Natural killer cell (primary cell): Measurements from ENCODE around the gene LAMTOR1. TPM values are rescaled to one million over a fixed set of nuclear protein-coding genes. Genes with fewer than 3 reads are reported as not detected.

Source experiments
- ATAC-seq, 3 donors: fragments of 150-1000 bp in 2 of 3; fragments of 200-7000 bp in 1 of 3; cut with Tn5 transposase; 1 replicate in 1 of 3; 2 replicates in 2 of 3; pipeline ENCODE4 v1.10.0; 2021; ENCODE audit warnings: mild to moderate bottlenecking in 2 of 3, moderate library complexity in 2 of 3
- DNase-seq, 2 donors: peaks; one replicate each; pipeline versions ENCODE4 v3.0.0 to v3.0.0-alpha.2; 2013 to 2021; ENCODE audit warnings: mixed read lengths in 1 of 2
- H3K27ac ChIP-seq: one replicate; pipeline ENCODE4 v1.5.1; 2013; ENCODE audit warnings: mild to moderate bottlenecking, low read length
- H3K27me3 ChIP-seq: one replicate; pipeline ENCODE4 v1.6.1; 2013; ENCODE audit warnings: low read length; ENCODE audit not compliant: control insufficient read depth, insufficient read depth
- H3K36me3 ChIP-seq: one replicate; pipeline ENCODE4 v1.6.1; 2013; ENCODE audit warnings: low read length; ENCODE audit not compliant: control insufficient read depth, insufficient read depth
- H3K4me1 ChIP-seq: one replicate; pipeline ENCODE4 v1.6.1; 2013; ENCODE audit warnings: low read length; ENCODE audit not compliant: control insufficient read depth, insufficient read depth
- H3K4me3 ChIP-seq: one replicate; pipeline ENCODE4 v1.5.1; 2013; ENCODE audit warnings: low read length
- H3K9me3 ChIP-seq: one replicate; pipeline ENCODE4 v1.6.1; 2013; ENCODE audit warnings: low read length; ENCODE audit not compliant: control insufficient read depth, insufficient read depth
- H3K27ac Mint-ChIP-seq, 2 donors: one replicate each; pipeline ENCODE4 v1.8.0; 2022; ENCODE audit warnings: mild to moderate bottlenecking in 2 of 2, mixed read lengths in 2 of 2, moderate library complexity in 1 of 2
- H3K27me3 Mint-ChIP-seq, 2 donors: one replicate each; pipeline ENCODE4 v1.8.0; 2022; ENCODE audit warnings: low read depth in 2 of 2, mixed read lengths in 2 of 2
- H3K36me3 Mint-ChIP-seq: one replicate; pipeline ENCODE4 v1.8.0; 2022; ENCODE audit warnings: mixed read lengths
- H3K4me1 Mint-ChIP-seq, 2 donors: one replicate each; pipeline ENCODE4 v1.8.0; 2022; ENCODE audit warnings: mixed read lengths in 2 of 2
- H3K4me3 Mint-ChIP-seq: one replicate; pipeline ENCODE4 v1.8.0; 2022; ENCODE audit warnings: mild to moderate bottlenecking, moderate library complexity, mixed read lengths
- H3K9me3 Mint-ChIP-seq, 2 donors: one replicate each; pipeline ENCODE4 v1.8.0; 2022; ENCODE audit warnings: mixed read lengths in 2 of 2
- WGBS: methylation state at CpG from one replicate; pipeline ENCODE4 v1.1.7; 2013; ENCODE audit warnings: missing lambda C conversion rate; ENCODE audit not compliant: insufficient coverage; 5-methylcytosine and 5-hydroxymethylcytosine counted together
- intact Hi-C: fragments of 100-400 bp; cut with micrococcal nuclease; formaldehyde crosslinking; loops from one replicate; pipeline ENCODE4 v1.14.2; 2022
- total RNA-seq, 4 donors: library from RNA; stranded (reverse); fragments of 120-200 nt in 1 of 4; gene quantifications; one replicate each; pipeline versions ENCODE4 v1.2.3 to v1.2.4, GENCODE V29; 2013 to 2022
- TF ChIP-seq, protein P1 (sequence below): fragments of 200-600 bp; IDR thresholded peaks from one replicate; pipeline ENCODE4 v1.8.0; 2022; ENCODE audit warnings: antibody characterized with exemption

The LAMTOR1 gene
- total RNA-seq, 3 donors from 2014 or later (not counting 1 experiment from before 2014, with no cell fraction given), result 55.5 to 62.9 (median 56.2) TPM

DNA sequence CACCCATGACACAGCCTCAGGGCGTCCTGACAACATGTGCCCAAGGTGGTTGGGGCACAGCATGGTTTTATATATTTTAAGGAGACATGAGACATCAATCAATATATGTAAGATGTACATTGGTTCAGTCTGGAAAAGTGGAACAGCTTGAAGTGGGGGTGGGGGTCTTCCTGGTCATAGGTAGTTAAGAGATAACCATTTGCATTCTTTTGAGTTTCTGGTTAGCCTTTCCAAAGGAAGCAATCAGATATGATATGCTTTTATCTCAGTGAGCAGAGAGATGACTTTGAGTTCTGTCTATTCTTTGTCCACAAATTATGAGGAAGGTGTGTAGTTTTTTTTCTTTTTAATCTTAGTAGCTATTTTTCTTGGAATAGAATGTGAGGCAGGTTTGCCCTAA, 19.5 kb upstream of the LAMTOR1 start:
- Mint-ChIP-seq H3K4me1 (no peaks in the 10 kb centered on the region), H3K36me3 (no peaks in the 10 kb centered on the region), H3K4me3 (no peak overlapping the region), H3K9me3 (no peaks in the 10 kb centered on the region), H3K27me3 (peaks cover 3 to 10% of the 10 kb centered on the region in 2 donors), H3K27ac (no peak overlapping the region)
- Histone ChIP-seq H3K9me3 (no peaks in the 10 kb centered on the region), H3K4me1 (no peaks in the 10 kb centered on the region), H3K27ac (no peak overlapping the region), H3K27me3 (no peaks in the 10 kb centered on the region), H3K36me3 (no peaks in the 10 kb centered on the region), H3K4me3 (no peak overlapping the region)
- 83% methylated on average over 1 of the region's 1 CpG for WGBS
- TF ChIP-seq, protein P1, sequence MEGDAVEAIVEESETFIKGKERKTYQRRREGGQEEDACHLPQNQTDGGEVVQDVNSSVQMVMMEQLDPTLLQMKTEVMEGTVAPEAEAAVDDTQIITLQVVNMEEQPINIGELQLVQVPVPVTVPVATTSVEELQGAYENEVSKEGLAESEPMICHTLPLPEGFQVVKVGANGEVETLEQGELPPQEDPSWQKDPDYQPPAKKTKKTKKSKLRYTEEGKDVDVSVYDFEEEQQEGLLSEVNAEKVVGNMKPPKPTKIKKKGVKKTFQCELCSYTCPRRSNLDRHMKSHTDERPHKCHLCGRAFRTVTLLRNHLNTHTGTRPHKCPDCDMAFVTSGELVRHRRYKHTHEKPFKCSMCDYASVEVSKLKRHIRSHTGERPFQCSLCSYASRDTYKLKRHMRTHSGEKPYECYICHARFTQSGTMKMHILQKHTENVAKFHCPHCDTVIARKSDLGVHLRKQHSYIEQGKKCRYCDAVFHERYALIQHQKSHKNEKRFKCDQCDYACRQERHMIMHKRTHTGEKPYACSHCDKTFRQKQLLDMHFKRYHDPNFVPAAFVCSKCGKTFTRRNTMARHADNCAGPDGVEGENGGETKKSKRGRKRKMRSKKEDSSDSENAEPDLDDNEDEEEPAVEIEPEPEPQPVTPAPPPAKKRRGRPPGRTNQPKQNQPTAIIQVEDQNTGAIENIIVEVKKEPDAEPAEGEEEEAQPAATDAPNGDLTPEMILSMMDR, result no peak
- ATAC-seq (no peak), DNase-seq (no peak)
- intact Hi-C loops, result no loop called here

DNA sequence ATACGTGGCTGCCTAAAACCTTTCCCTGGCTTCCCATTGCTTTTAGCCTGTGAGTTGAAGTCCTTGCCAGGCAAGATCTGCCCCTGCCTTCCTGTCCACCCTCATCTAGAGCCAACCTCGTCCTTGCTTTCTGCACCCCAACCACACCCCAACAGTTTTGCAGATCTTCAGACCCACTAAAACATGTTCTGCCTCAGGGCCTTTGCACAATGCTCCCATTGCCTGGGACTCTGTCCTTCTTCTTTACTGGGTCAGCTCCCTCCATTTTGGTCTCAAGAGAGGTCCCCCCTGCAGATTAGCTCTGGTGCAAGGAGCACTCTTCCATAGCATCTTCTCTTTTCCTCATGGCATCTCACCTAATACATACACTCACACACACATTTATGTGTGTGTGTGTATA, 17.8 kb upstream of the LAMTOR1 start:
- 90% methylated on average over 2 of the region's 2 CpGs for WGBS
- no peak for DNase-seq

DNA sequence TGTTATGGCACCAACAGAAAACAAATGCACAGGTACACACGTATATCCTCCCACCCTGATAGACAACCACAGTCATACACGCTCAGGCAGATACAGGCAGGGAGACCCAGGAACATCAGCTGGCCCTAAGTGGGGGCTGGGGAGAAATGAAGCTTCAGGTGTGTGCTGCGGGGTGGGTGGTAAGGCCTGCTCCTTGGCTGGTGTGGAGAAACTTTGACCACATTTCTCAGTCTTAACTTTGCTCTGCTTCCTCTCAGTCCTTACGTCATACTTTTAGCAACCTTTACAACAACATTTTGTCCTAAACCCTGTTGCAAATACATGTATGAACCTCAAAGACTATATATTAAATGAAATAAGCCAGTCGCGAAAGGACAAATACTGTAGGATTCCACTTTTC, 16.1 kb upstream of the LAMTOR1 start:
- TF ChIP-seq, protein P1, result no peak
- Histone ChIP-seq H3K4me1 (no peaks in the 10 kb centered on the region), H3K9me3 (no peaks in the 10 kb centered on the region), H3K36me3 (no peaks in the 10 kb centered on the region), H3K27ac (no peak overlapping the region), H3K27me3 (no peaks in the 10 kb centered on the region), H3K4me3 (no peak overlapping the region)
- intact Hi-C loops, result no loop called here
- H3K4me1 Mint-ChIP-seq, result no peaks in the 10 kb centered on the region
- H3K27ac Mint-ChIP-seq, result no peak overlapping the region
- no peaks in the 10 kb centered on the region for H3K9me3 Mint-ChIP-seq
- DNase-seq, result no peak
- H3K4me3 Mint-ChIP-seq, result no peak overlapping the region
- WGBS, result 71% methylated on average over 4 of the region's 6 CpGs
- H3K27me3 Mint-ChIP-seq, result peaks cover 10 to 20% of the 10 kb centered on the region in 2 donors
- no peaks in the 10 kb centered on the region for H3K36me3 Mint-ChIP-seq
- no peak for ATAC-seq

More for the DNA sequence above, 17.8 kb upstream of the LAMTOR1 start:
- Histone ChIP-seq H3K4me3 (no peak overlapping the region), H3K4me1 (no peaks in the 10 kb centered on the region), H3K9me3 (no peaks in the 10 kb centered on the region), H3K27ac (no peak overlapping the region), H3K27me3 (no peaks in the 10 kb centered on the region), H3K36me3 (no peaks in the 10 kb centered on the region)
- Mint-ChIP-seq H3K36me3 (no peaks in the 10 kb centered on the region), H3K4me1 (no peaks in the 10 kb centered on the region), H3K9me3 (no peaks in the 10 kb centered on the region), H3K4me3 (no peak overlapping the region), H3K27me3 (peaks cover 9 to 10% of the 10 kb centered on the region in 2 donors), H3K27ac (no peak overlapping the region)
- intact Hi-C loops, result no loop called here
- TF ChIP-seq, protein P1, result no peak
- no peak for ATAC-seq

DNA sequence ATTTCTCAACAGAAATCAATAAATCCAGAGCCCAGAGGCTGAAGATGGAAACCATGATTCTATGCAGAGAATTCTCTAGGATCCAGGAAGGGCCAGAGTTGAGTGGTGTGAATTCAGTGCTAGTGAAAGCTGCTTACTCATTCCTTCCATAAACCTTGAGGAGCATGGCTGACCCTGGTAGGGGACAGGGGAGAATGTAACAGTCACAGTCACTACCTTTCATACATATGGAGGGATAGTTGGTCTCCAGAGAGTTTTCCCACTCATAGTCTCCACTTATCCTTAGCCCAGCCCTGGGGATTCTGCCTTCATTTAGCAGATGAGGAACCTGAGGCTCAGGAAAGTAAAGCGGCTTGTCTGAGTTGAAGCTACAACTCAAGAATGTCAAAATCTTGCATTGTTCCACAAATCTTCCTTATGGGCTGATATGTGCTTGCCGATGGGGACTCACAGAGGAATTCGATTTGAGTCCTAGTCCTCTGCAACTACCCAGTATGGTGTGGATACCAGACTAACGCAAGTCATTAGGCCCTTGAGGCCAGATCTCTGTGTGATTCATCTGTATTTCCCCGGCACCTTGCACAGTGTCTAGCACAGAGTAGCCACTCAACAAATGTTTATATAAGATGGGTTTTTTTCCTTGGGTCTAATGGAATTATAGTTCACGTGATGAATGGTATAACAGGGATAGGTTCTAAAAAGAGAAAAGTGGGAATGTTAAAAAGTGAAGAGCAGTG, 13.1 kb upstream of the LAMTOR1 start:
- Mint-ChIP-seq H3K27me3 (peaks cover 7 to 25% of the 10 kb centered on the region in 2 donors), H3K4me1 (peaks cover 16 to 22% of the 10 kb centered on the region in 2 donors), H3K9me3 (no peaks in the 10 kb centered on the region), H3K36me3 (no peaks in the 10 kb centered on the region), H3K4me3 (no peak overlapping the region), H3K27ac (no peak overlapping the region)
- H3K27me3 ChIP-seq, result no peaks in the 10 kb centered on the region
- intact Hi-C loops, result no loop called here
- peaks cover 16% of the 10 kb centered on the region for H3K4me1 ChIP-seq
- H3K4me3 ChIP-seq, result no peak overlapping the region
- ATAC-seq, result no peak
- TF ChIP-seq, protein P1, result no peak
- H3K27ac ChIP-seq, result no peak overlapping the region
- no peaks in the 10 kb centered on the region for H3K9me3 ChIP-seq
- 91% methylated on average over 6 of the region's 6 CpGs for WGBS
- H3K36me3 ChIP-seq, result no peaks in the 10 kb centered on the region
- no peak for DNase-seq
